Mammary epithelial cell (primary cell): ENCODE data around the gene SCAP.
"Not testable (repeated sequence)": the region's sequence is repeated elsewhere in the genome, so short reads cannot be mapped to it uniquely, and the experiment has no call there.

Experiments
- CTCF ChIP-seq, 2 donors: IDR thresholded peaks in 1 of 2; conservative IDR thresholded peaks in 1 of 2; 2 replicates each; pipeline ENCODE4 v1.5.1; 2011 to 2012; ENCODE audit warnings: inconsistent platforms in 2 of 2, low read length in 2 of 2, mild to moderate bottlenecking in 2 of 2, control low read depth in 1 of 2, low read depth in 1 of 2; ENCODE audit not compliant: insufficient read depth in 1 of 2; ENCODE audit errors: extremely low read depth in 1 of 2
- EZH2 ChIP-seq: IDR thresholded peaks from 2 replicates; pipeline ENCODE4 v1.6.1; 2012; ENCODE audit warnings: low read length, inconsistent platforms, borderline replicate concordance

- not testable (repeated sequence) for TF ChIP-seq CTCF (conservative IDR thresholded peaks at IDR 0.05 in 1 of 2, IDR thresholded peaks at IDR 0.05 in 1 of 2; ENCODE audit: extremely low read depth in 1 of 2, insufficient read depth in 1 of 2, low read depth in 1 of 2, low read length in 2 of 2); EZH2
These were observed 4.5 kb upstream of the SCAP start for GRCh38 chr3:47480267-47480666.
